NT2/D1 (cell line): ENCODE measurements around the gene BDNF.

ENCODE experiments used
- SUZ12 ChIP-seq: IDR thresholded peaks from 2 replicates; pipeline ENCODE4 v1.6.1; 2011; ENCODE audit not compliant: insufficient read length, insufficient read depth; ENCODE audit errors: extremely low read depth
- YY1 ChIP-seq: IDR thresholded peaks from 2 replicates; pipeline ENCODE4 v1.6.1; 2011; ENCODE audit not compliant: insufficient read length, insufficient read depth

DNA sequence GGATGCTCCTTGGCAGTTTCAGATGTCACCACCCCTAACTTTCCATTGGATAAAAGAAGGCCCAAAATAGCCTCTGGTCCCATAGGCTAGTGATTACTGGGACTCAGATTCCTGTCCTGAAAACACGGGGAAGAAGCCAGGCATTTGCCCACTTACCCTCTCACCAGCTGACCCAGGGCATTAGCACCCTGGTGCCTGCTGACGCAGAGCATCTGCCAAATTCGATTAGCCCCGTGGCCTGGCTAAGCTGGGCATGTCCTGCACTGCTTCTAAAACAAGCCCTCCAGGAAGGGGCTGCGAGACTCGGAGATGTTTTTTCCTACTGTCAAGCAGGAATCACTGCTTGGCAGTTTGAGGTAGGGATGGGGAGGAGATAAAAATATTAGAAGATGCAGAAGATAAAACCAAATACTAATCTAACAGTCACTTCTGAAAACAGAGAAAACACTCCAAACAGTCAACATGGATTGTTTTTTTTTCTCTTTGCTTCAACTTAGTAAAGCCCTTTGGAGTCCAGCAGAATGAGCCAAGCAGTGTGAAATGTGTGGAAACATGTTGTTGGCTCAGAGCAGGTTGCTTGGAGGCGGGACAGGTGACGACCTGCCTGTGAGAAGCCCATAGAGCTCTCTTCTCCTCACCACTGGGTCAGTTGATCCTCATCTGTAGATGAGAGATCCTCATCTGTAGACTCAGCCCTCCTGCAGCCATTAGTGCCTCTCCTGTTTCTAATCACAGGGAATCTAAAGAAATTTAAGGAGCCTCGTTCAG lies 54.0 kb downstream of the BDNF start:
- TF ChIP-seq SUZ12 (no peak), YY1 (no peak)
